GM18526 (cell line): ENCODE data around the gene OSER1.

Source experiments
- POLR2A ChIP-seq: IDR thresholded peaks from 3 replicates; pipeline ENCODE4 v1.6.1; 2011; ENCODE audit not compliant: insufficient read length; ENCODE audit errors: extremely low read depth

OSER1 gene

GRCh38 chr20:44187772-44188709 lies 22.5 kb downstream of the OSER1 start:
- no peak for TF ChIP-seq POLR2A

- no peak for TF ChIP-seq POLR2A
These were observed 23.4 kb downstream of the OSER1 start, which contains the start of gene JPH2 for GRCh38 chr20:44187054-44187771. JPH2 (minus strand) TSS chr20:44187188; CDS start chr20:44186705, 483 bp downstream.

GRCh38 chr20:44186674-44187053 lies 23.9 kb downstream of the OSER1 start:
- TF ChIP-seq POLR2A = no peak

GRCh38 chr20:44186201-44186600 lies 24.4 kb downstream of the OSER1 start:
- TF ChIP-seq POLR2A = no peak

DNA sequence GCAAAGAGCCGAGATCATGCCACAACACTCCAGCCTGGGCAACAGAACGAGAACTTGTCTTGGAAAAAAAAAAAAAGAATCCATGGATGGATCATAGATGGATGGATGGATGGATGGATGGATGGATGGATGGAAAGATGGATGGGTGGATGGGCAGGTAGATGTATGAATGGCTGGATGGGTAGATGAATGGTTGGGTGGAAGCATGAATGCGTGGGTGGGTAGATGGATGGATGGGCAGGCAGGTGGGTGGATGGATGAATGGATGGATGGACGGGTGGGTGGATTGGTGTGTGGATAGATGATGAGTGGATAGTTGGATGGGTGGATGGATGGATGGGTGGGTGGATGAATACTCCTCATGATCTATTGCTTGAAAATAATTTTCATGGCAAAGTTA lies 25.0 kb downstream of the OSER1 start:
- TF ChIP-seq POLR2A = no peak

GRCh38 chr20:44183282-44183681 lies 27.3 kb downstream of the OSER1 start:
- TF ChIP-seq POLR2A = no peak

GRCh38 chr20:44182863-44183262 lies 27.7 kb downstream of the OSER1 start:
- no peak for TF ChIP-seq POLR2A

- no peak for TF ChIP-seq POLR2A
These were observed 28.3 kb downstream of the OSER1 start for GRCh38 chr20:44182135-44182765.

GRCh38 chr20:44181611-44182010 lies 29.0 kb downstream of the OSER1 start:
- no peak for TF ChIP-seq POLR2A

GRCh38 chr20:44180814-44181213 lies 29.8 kb downstream of the OSER1 start:
- no peak for TF ChIP-seq POLR2A

DNA sequence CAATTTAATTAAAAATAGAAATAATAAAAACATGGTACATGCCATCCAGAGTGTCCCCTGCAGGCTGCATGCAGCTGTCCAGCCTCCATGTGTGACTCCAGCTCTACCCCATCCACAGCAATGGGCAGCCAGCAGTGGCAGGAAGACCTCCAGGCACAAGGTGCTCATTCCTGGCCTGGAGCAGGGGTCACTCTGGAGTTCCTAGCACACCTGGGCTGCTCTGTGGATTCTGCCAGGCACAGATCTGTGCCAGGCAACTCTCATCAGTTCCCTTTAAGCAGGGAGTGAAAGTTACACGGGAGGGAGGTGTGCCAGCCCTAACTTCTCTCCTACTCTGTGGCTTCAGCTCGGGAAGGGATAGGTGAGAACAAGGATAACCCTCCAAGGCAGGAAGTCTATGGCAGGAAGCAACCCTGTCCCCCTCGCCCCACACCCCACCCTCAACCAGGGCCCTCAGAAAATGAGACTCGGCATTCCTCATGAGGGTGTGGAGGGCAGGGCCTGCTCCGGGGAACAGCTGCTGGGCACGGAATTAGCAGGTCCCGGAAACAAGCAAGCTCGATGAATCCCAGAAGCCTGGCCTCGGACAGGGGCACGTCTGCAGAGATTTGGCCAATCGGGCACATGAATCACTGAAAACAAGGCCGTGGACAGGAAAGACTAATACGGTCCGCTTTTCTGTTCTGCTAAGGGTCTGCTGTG lies 33.6 kb downstream of the OSER1 start:
- no peak for TF ChIP-seq POLR2A

DNA sequence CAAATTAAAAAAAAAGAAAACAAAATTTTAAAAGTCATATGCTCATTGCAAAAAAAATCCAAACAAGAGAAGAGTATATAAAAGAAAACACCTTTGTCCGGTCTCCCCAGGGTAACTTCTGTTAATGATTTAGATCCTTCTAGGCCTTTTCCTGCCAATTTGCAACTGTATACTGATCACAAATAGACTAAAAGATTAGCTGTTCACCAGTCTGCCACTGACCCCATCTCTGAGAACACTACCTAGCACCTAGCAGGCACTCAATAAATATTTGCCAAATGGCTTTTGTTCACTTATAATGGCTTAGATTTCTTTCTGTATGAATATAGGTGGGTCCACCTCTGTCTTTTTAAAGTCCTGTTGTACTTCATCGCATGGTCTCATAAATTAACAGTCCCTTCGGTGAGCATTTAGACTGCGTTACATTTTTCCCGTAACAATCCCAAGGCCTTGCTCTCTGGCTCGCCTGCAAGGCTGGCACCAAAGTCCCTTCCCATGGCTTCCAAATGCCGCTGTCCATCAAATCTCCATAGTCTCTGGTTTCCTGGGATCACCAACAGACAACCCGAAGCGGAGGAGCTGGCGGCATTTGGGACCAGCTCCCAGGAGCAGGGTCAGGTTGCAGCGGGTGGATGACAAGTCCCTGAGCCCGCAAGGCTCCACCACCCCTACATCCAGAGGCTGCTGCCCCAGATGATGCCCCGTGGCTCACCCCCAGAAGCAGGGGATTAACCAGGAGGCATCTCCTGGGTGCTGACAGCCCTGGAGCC lies 35.4 kb downstream of the OSER1 start:
- TF ChIP-seq POLR2A = no peak

DNA sequence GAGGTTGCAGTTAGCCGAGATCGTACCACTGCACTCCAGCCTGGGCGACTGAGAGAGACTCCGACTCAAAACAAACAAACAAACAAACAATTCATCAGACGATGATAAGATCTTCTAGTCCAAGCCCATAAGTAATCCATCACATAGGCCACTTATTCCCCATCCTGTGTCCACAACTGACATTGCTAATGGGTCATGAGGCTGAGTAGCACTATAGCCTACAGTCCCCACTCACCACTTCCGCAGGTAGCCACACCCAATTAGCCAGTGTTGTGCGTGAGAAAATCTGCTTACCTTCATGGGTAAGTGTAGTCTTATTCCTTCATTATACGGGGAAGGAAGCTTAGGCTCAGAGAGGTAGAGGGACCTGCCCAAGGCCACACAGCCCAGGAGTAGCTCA lies 36.7 kb downstream of the OSER1 start:
- TF ChIP-seq POLR2A = no peak

GRCh38 chr20:44173116-44173515 lies 37.5 kb downstream of the OSER1 start:
- TF ChIP-seq POLR2A = no peak
